HL-60 (cell line): ENCODE data around the gene SLC12A7.

Experiments
- DNase-seq, 2 experiments: peaks; one replicate each; pipeline ENCODE4 v3.0.0-alpha.2; 2010 to 2020; ENCODE audit warnings: low read depth in 1 of 2, low spot score in 1 of 2
- H3K27ac ChIP-seq: fragments of 250-450 bp; sonication (Bioruptor Pico); replicated peaks from 2 replicates; pipeline ENCODE4 v1.5.1; 2020; ENCODE audit warnings: mild to moderate bottlenecking, moderate library complexity
- H3K27me3 ChIP-seq: fragments of 250-450 bp; sonication (Bioruptor Pico); 2 replicates; pipeline ENCODE4 v1.5.1; 2021; ENCODE audit warnings: mild to moderate bottlenecking, moderate library complexity; ENCODE audit not compliant: insufficient read depth, poor library complexity, severe bottlenecking
- H3K4me3 ChIP-seq: replicated peaks from 2 replicates; pipeline ENCODE4 v1.5.1; 2011; ENCODE audit warnings: mild to moderate bottlenecking, control low read depth, low read length; ENCODE audit not compliant: insufficient read depth
- GABPA ChIP-seq: IDR thresholded peaks from 2 replicates; pipeline ENCODE4 v1.6.1; 2012; ENCODE audit warnings: low read depth
- POLR2AphosphoS5 ChIP-seq: IDR thresholded peaks from 2 replicates; pipeline ENCODE4 v1.6.1; 2012; ENCODE audit warnings: low read depth
- SPI1 ChIP-seq: IDR thresholded peaks from 2 replicates; pipeline ENCODE4 v1.6.1; 2012; ENCODE audit warnings: low read depth, mild to moderate bottlenecking, borderline replicate concordance
- TF ChIP-seq, protein P1 (sequence below): IDR thresholded peaks from one replicate; pipeline ENCODE4 v1.5.1; 2011; ENCODE audit warnings: low read length, control low read depth, inconsistent platforms; ENCODE audit not compliant: insufficient read depth
- TF ChIP-seq, protein P2 (sequence below): IDR thresholded peaks from 2 replicates; pipeline ENCODE4 v1.6.1; 2012; ENCODE audit warnings: low read depth; ENCODE audit not compliant: insufficient replicate concordance

SLC12A7 gene

DNA sequence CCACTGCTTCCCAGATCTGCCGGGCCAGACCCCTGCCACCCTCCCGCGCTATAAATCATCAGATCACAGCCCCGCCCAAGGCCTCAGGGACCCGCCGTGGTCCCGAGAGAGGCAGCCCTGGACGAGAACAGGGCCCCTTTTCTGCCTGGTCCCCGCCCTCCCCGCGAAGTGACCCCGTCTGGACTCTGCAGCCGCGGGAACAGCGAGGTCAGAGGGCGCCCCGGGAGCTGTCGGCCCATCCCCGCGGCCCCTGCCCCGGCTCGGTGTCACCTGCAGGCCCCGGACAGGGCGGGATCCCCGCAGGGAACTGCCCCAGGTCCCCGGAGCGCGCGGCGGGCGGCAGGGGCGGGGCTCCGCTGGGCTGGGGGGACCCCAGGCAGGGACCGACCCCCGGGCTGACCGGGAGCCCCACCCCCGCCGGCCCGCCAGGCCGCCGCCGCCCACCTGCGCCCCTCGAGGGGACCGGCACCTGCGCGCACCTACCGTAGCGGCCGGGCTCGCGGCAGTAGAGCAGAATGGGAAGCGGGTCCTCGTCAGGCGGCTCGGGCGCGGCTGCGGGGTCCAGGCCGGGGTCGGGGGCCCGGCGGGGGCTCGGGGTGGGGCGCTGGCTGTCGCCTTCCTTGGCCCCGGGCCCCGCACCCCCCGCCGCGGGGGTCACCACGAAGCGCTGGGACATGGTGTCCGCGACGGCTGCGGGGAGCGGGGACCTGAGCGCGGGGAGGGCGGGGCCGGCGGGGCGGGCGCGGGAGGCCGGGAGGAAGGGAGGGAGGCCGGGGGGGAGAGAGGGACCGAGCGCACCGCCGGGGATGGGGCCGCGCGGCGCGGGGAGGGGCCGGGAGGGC, 43.5 kb upstream of the SLC12A7 start:
- DNase-seq = no peak
- no peak overlapping the region for H3K4me3 ChIP-seq
- H3K27ac ChIP-seq = no peak overlapping the region
- TF ChIP-seq SPI1 (no peak), GABPA (no peak), POLR2AphosphoS5 (no peak)
- TF ChIP-seq, protein P1, sequence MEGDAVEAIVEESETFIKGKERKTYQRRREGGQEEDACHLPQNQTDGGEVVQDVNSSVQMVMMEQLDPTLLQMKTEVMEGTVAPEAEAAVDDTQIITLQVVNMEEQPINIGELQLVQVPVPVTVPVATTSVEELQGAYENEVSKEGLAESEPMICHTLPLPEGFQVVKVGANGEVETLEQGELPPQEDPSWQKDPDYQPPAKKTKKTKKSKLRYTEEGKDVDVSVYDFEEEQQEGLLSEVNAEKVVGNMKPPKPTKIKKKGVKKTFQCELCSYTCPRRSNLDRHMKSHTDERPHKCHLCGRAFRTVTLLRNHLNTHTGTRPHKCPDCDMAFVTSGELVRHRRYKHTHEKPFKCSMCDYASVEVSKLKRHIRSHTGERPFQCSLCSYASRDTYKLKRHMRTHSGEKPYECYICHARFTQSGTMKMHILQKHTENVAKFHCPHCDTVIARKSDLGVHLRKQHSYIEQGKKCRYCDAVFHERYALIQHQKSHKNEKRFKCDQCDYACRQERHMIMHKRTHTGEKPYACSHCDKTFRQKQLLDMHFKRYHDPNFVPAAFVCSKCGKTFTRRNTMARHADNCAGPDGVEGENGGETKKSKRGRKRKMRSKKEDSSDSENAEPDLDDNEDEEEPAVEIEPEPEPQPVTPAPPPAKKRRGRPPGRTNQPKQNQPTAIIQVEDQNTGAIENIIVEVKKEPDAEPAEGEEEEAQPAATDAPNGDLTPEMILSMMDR = no peak
- TF ChIP-seq, protein P2, sequence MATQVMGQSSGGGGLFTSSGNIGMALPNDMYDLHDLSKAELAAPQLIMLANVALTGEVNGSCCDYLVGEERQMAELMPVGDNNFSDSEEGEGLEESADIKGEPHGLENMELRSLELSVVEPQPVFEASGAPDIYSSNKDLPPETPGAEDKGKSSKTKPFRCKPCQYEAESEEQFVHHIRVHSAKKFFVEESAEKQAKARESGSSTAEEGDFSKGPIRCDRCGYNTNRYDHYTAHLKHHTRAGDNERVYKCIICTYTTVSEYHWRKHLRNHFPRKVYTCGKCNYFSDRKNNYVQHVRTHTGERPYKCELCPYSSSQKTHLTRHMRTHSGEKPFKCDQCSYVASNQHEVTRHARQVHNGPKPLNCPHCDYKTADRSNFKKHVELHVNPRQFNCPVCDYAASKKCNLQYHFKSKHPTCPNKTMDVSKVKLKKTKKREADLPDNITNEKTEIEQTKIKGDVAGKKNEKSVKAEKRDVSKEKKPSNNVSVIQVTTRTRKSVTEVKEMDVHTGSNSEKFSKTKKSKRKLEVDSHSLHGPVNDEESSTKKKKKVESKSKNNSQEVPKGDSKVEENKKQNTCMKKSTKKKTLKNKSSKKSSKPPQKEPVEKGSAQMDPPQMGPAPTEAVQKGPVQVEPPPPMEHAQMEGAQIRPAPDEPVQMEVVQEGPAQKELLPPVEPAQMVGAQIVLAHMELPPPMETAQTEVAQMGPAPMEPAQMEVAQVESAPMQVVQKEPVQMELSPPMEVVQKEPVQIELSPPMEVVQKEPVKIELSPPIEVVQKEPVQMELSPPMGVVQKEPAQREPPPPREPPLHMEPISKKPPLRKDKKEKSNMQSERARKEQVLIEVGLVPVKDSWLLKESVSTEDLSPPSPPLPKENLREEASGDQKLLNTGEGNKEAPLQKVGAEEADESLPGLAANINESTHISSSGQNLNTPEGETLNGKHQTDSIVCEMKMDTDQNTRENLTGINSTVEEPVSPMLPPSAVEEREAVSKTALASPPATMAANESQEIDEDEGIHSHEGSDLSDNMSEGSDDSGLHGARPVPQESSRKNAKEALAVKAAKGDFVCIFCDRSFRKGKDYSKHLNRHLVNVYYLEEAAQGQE = no peak
- peaks cover 23% of the 10 kb centered on the region for H3K27me3 ChIP-seq

DNA sequence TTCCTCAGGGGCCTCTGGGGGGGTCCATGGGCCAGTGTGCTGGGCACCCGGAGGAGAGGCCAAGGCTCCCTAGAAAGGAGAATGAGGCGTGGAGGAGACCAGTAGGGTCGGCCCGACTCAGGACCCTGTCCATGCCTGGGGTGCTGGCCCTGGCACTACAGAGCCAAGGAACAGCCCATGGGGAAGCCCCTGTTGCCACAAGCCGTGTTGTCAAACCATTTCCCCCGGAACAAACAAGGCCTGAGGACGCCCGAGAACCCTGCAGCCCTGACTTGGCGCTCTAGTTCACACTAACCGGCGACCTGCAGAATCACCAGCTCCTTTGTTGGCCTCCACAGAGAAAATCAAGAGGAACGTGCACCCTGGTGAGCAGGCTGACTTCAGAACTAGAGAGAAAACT, 41.6 kb upstream of the SLC12A7 start:
- H3K4me3 ChIP-seq = no peak overlapping the region
- H3K27ac ChIP-seq = no peak overlapping the region
- peaks cover 23% of the 10 kb centered on the region for H3K27me3 ChIP-seq
- no peak for DNase-seq
- TF ChIP-seq, protein P2 = no peak
- TF ChIP-seq GABPA = no peak
- no peak for TF ChIP-seq SPI1
- no peak for TF ChIP-seq POLR2AphosphoS5
- TF ChIP-seq, protein P1 = no peak

DNA sequence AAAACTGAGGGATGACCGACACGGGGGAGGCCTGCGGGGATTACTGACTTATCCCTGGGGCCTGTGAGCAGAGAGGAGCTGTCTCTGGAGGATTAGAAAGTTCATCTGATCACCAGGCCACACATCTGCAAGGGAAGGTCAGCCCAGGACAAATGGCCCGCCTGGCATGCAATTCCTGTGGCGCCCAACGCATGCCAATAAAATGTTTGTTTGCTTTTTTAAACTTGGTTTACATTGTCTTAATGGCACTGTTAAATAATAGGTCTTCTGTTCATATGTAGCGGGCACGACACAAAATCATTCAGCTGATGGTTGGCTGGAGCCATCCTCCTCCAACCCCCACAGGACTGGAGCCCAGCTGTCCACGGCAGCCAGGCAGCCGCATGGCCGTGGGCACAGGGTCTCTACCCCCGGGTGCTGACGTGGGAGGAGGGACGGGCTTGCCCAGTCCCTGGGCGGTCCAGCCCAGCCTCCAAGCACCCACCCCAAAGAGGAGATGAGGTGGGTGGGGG, 41.0 kb upstream of the SLC12A7 start:
- TF ChIP-seq GABPA (no peak), POLR2AphosphoS5 (no peak), SPI1 (no peak)
- TF ChIP-seq, protein P1 = no peak
- TF ChIP-seq, protein P2 = no peak
- Histone ChIP-seq H3K27me3 (peaks cover 23% of the 10 kb centered on the region), H3K4me3 (no peak overlapping the region), H3K27ac (no peak overlapping the region)
- no peak for DNase-seq
